Mesodermal cell (in vitro differentiated cells): ENCODE results near the gene NRP1.
"Not testable (repeated sequence)": the region's sequence is repeated elsewhere in the genome, so short reads cannot be mapped to it uniquely, and the experiment has no call there.

Source experiments
- H3K27ac ChIP-seq: 2 replicates; pipeline ENCODE4 v1.7.0; 2013; ENCODE audit warnings: mild to moderate bottlenecking, low read depth, low read length, moderate library complexity; ENCODE audit not compliant: severe bottlenecking
- H3K36me3 ChIP-seq: 2 replicates; pipeline ENCODE4 v1.7.1; 2013; ENCODE audit warnings: mild to moderate bottlenecking, low read length, moderate library complexity; ENCODE audit not compliant: control insufficient read depth, insufficient read depth
- H3K4me1 ChIP-seq: one replicate; pipeline ENCODE4 v1.7.1; 2013; ENCODE audit warnings: mild to moderate bottlenecking, low read length; ENCODE audit not compliant: insufficient read depth, control insufficient read depth, poor library complexity, severe bottlenecking
- H3K4me3 ChIP-seq: 2 replicates; pipeline ENCODE4 v1.7.0; 2013; ENCODE audit warnings: low read length, control low read depth, mild to moderate bottlenecking; ENCODE audit not compliant: insufficient read depth, poor library complexity, severe bottlenecking; ENCODE audit errors: extremely low read depth
- H3K9me3 ChIP-seq: 2 replicates; pipeline ENCODE4 v1.7.1; 2013; ENCODE audit warnings: mild to moderate bottlenecking, low read length, moderate library complexity; ENCODE audit not compliant: control insufficient read depth
- WGBS, 2 experiments: methylation state at CpG; one replicate each; pipeline ENCODE4 v1.1.5; 2013; ENCODE audit warnings: missing lambda C conversion rate in 2 of 2; ENCODE audit not compliant: insufficient coverage in 2 of 2; 5-methylcytosine and 5-hydroxymethylcytosine counted together

NRP1 gene

DNA sequence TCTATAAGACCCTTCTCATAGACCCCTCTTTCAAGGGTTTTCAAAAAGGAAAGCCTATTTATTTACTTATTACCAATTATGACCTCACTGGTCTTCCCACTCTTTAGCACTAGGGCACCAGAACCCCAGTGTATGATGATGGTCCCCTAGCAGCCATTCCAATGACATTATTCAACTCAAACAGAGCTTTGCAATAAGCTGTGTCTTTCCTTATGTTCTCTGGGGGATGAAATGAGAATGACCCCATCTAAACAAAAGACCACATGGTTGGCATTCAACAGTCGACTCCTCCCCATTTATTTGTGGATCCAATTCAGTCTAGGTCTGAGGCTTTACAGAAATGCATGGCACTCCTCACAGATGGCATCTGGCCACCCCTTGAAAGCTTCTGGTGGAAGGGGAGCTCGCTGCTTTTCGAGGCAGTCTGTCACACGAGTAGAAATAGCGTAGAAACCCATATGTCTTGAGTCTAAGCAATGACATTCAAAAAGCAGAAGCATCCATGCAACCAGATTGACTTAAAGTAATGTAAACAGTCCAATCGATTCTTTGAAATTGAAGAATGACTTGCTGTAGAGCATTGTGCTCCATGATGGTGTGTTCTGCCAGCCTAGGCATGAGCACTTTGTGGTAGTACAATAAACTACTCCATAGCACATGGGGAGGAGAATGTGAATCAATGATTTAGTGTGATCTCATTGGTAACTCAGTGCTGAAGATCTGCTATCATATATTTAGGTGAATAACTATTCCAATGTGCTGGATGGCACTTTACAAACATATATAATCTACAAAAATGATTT is 29.8 kb downstream of the NRP1 start:
- WGBS, 2 experiments = 76 to 94% methylated on average over 2 to 6 of the region's 6 CpGs
- no peak overlapping the region for H3K27ac ChIP-seq

DNA sequence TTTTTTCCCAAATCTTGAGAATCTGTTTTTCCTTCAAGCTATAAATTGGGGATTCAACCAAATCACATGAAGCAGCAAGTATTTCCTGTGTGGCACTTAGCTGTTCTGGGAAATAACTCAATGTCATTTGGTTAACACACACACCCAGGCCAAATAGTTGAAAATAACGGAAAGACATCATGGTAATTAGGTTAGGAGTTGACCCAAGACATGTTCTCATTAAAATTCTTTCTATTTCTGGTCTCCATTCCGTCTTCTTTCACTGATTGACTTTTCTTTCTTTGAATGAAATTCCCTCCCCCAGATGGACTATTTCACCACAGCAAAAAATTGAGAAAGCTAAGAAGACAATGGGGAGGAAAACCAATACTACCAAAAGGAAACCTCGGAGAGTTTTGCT is 30.5 kb downstream of the NRP1 start:
- H3K4me3 ChIP-seq = no peak overlapping the region
- H3K9me3 ChIP-seq = no peaks in the 10 kb centered on the region
- peak overlapping the region; percentile 10 for H3K27ac ChIP-seq
- 90 to 93% methylated on average over 2 of the region's 3 CpGs for WGBS, 2 experiments
- peaks cover 13% of the 10 kb centered on the region for H3K4me1 ChIP-seq
- H3K36me3 ChIP-seq = peaks cover 22% of the 10 kb centered on the region

More for the DNA sequence above, 29.8 kb downstream of the NRP1 start:
- Histone ChIP-seq H3K4me1 (peaks cover 13% of the 10 kb centered on the region), H3K4me3 (no peak overlapping the region), H3K36me3 (peaks cover 20% of the 10 kb centered on the region), H3K9me3 (no peaks in the 10 kb centered on the region)

DNA sequence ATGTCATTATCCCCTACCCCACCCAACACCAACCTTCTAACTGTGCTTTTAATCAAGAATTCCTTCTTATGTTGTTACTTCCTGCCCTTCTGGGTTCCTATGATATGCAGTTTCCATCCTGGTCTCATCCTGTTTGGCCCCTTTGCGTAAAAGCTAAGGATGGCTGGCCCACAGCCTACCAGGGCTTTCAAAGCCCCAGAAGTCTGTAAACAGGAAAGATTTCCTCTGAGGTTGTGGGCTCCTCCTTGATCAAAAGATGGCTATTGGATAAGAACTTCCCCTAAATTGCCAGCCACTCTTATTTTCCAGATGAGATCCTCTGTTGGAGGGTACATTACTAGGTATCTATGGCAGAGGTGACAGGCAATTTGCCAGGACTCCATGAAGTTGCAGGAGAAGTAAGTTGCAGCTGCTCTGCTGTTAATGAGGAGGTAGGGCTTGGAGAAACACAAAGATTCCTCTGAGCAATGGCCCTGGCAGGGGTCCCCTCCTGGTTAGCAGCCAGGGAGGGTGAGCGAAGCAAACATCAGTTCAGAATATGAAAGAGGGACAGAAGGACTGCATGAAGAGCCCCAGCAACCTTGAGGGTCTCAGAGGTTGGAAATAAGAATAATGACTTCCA is 32.1 kb downstream of the NRP1 start:
- Histone ChIP-seq H3K9me3 (no peaks in the 10 kb centered on the region), H3K4me3 (no peak overlapping the region), H3K27ac (peak overlapping the region; percentile 72), H3K4me1 (peaks cover 13% of the 10 kb centered on the region), H3K36me3 (peaks cover 30% of the 10 kb centered on the region)
- WGBS, 2 experiments = 80 to 87% methylated on average over 1 to 2 of the region's 2 CpGs

DNA sequence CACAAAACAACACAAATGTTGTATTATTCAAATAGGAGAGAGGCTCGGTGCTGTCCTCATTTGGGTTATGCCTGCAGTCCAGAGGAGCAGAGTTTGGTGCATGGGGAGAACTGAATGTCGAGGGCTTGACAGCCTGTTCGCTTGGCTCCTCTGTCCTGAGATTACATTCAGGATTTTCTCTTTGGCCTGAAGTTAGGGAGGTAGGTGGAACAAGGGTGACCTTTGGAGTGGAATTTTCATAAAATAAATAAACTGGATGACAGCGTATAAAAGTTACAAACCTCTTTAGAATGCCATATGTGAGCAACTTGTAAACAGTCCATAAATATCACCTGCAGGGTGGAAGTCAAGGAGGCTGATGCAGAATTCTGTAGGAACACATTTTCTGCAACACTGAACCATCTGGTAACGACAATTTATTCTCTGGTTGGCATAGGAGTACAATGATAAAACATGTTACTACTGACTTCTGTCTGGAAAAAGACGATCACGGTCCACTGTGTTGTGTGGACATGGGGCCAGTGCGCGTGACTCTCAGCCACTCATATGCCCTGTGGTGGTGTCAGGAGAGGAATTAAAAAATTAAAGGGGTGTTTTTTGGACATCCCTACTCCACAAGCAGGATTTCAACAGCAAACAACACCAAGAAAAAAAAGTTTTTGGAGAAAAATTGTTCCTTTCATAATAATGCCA is 33.2 kb downstream of the NRP1 start:
- Histone ChIP-seq H3K9me3 (no peaks in the 10 kb centered on the region), H3K4me1 (peaks cover 16% of the 10 kb centered on the region), H3K4me3 (no peak overlapping the region), H3K27ac (no peak overlapping the region), H3K36me3 (peaks cover 35% of the 10 kb centered on the region)
- 94 to 100% methylated on average over 2 to 6 of the region's 9 CpGs for WGBS, 2 experiments

DNA sequence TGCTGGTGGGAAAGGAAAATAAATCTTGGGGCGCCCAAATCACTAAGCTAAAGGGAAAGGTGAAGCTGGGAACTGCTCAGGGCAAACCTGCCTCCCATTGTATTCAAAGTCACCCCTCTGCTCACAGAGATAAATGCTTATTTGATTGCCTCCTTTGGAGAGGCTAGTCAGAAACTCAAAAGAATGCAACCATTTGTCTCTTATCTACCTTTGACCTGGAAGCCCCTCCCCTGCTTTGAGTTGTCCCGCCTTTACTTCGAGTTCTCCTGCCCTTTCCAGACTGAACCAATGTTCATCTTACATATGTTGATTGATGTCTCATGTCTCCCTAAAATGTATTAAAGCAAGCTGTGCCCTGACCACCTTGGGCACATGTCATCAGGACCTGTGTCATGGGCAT is 33.9 kb downstream of the NRP1 start:
- WGBS, 2 experiments = 94% methylated on average over 2 of the region's 3 CpGs; no CpG with 5 or more reads in 1 of the 2 experiments
- peaks cover 42% of the 10 kb centered on the region for H3K36me3 ChIP-seq
- not testable (repeated sequence) for H3K27ac ChIP-seq, H3K4me3 ChIP-seq, H3K9me3 ChIP-seq
- H3K4me1 ChIP-seq = peaks cover 18% of the 10 kb centered on the region

DNA sequence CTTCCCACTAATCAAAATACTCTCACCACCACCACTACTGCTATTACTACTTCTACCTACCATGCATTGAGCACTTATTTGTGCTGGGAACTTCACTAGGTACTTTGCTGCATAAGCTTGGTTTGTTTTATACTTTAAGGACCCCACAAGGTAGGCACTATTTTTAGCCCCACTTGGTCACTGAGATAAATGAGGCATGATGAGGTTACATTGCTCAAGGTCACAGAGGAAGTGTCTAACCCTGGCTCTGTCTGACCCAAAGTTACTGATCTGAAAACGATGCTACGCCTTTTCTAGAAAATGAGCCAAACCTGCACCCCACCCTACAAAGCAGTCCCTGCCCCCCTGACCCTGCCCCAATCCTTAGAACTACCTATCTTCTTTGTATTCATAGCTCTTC is 35.6 kb downstream of the NRP1 start:
- H3K4me3 ChIP-seq = no peak overlapping the region
- WGBS, 2 experiments = 67% methylated on average over 2 of the region's 2 CpGs; no CpG with 5 or more reads in 1 of the 2 experiments
- H3K9me3 ChIP-seq = no peaks in the 10 kb centered on the region
- no peak overlapping the region for H3K27ac ChIP-seq
- H3K36me3 ChIP-seq = peaks cover 57% of the 10 kb centered on the region
- peaks cover 18% of the 10 kb centered on the region for H3K4me1 ChIP-seq

DNA sequence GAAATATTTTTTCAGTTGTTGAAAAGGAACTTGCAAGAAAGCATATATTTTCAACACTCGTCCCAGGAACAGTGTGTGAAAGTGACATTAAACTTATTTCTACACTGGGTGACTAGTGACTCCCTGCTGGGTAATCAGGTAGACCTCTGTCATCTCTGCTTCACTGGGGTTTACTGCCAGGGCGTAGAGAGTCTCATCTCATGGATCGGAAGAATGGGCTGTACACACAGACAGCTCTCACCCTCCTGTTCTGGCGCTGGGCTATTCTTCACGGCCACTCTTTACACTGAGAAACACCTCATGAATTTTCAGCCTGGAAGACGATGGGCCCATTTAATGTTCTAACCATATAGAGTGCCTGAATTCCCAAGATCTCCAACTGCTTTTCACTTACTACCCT is 36.4 kb downstream of the NRP1 start:
- no peak overlapping the region for H3K27ac ChIP-seq
- H3K4me3 ChIP-seq = no peak overlapping the region
- H3K9me3 ChIP-seq = no peaks in the 10 kb centered on the region
- WGBS, 2 experiments = 94 to 100% methylated on average over 5 to 6 of the region's 6 CpGs
- H3K36me3 ChIP-seq = peaks cover 57% of the 10 kb centered on the region
- H3K4me1 ChIP-seq = peaks cover 17% of the 10 kb centered on the region

DNA sequence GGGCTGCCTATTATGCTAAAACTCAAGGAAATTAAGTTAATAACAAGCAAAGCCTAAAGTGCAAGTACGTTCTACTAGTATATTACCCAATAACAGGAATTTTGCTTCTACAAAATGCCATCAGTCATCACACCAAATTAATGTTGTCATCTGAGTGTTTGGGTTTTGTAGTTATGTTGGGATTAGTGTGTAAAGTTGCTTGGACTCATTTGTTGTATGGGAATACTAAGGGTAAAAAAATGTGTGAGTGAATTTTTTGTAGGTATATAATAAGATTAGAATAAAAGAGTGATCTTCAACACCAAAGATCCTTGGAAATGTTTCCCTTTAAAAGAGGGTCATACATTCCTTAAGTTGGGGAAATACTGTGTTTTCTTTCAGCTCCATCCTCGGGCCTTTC is 38.6 kb downstream of the NRP1 start:
- Histone ChIP-seq H3K9me3 (no peaks in the 10 kb centered on the region), H3K4me3 (no peak overlapping the region), H3K36me3 (peaks cover 58% of the 10 kb centered on the region), H3K4me1 (peaks cover 18% of the 10 kb centered on the region), H3K27ac (no peak overlapping the region)
- WGBS, 2 experiments = 83 to 100% methylated on average over 1 to 2 of the region's 2 CpGs

DNA sequence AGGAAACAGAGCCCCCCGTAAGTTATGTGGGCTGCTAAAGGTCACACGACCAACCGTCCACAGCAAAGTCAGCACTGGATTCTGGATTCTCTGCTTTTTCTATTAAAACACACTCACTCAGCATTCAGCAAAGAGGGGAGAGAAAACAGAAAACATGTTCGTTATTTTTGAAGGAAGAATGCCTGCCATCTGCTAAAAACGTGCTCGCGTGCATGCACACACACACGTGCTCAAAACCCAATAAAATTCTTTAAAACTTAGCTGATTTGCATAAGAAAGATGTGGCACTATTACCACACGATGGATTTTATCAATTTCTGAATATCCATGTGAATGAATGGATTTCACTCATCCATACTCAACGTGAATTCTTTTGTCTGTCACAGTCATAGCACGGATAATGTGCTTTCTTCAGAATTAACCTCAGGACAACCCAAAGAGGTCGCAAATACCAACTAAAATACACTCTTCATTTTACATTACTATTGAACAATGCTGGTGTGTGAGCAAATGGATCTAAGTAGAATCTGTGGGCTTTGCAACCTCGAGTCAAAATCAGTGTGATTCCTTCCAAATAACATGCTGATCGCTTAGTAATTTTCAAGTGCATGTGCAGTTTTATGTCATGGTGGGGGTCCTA is 40.8 kb downstream of the NRP1 start:
- no peak overlapping the region for H3K27ac ChIP-seq
- H3K4me3 ChIP-seq = no peak overlapping the region
- H3K9me3 ChIP-seq = no peaks in the 10 kb centered on the region
- peaks cover 18% of the 10 kb centered on the region for H3K4me1 ChIP-seq
- peaks cover 38% of the 10 kb centered on the region for H3K36me3 ChIP-seq
- WGBS, 2 experiments = 93 to 98% methylated on average over 5 to 9 of the region's 14 CpGs

DNA sequence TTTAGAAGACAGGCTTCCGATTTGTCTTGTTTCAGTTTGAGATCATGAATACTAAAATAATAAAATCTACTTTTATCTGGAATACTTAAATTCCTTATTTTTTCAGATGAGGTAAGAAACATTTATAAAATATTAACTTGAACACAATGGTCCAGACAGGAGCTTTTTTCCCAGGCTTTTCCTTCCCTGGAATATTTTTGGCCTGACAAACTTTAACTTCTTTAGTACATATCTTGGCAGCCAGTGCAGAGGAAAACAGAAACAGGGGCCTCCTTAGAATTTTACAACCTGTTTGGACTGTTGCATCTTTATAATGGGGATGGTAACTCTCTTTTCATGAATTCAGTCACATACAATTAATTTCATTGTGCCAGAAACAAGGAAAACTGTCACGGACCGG is 41.4 kb downstream of the NRP1 start:
- no peak overlapping the region for H3K4me3 ChIP-seq

More for the DNA sequence above, 41.4 kb downstream of the NRP1 start:
- Histone ChIP-seq H3K9me3 (no peaks in the 10 kb centered on the region), H3K36me3 (peaks cover 32% of the 10 kb centered on the region), H3K4me1 (peaks cover 18% of the 10 kb centered on the region), H3K27ac (no peak overlapping the region)
- 93 to 100% methylated on average over 2 of the region's 3 CpGs for WGBS, 2 experiments
